DMS53 (cell line): ENCODE results near the gene NAPEPLD.
"Not testable (repeated sequence)": the region's sequence is repeated elsewhere in the genome, so short reads cannot be mapped to it uniquely, and the experiment has no call there.

Experiments used
- DNase-seq: peaks from one replicate; lab custom pipeline; 2025; lab: John Stamatoyannopoulos, UW

Gene NAPEPLD

GRCh38 chr7:103065667-103066066, 83.2 kb downstream of the NAPEPLD start:
- peak; percentile 73 for DNase-seq

GRCh38 chr7:103063895-103064294, 85.0 kb downstream of the NAPEPLD start:
- DNase-seq, result no peak

DNA sequence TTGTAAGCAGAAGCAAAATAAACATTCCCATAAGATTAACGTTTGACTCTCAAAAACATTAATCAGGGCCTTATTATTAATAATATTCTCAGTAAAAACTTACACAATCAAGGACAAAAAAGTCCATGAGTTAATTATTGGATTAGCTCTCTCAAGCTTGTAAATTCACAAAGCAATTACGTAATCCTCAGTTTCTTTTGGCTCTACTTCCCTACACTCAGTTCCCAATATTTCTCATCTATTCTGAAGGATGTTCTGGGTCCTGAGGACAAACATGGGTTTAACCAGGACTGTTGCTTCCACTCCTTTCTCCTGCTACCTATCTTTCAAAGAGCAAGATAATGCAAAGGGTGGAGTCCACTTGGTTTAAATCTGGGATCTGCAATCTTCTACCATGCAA, 89.4 kb downstream of the NAPEPLD start:
- DNase-seq, result no peak

- DNase-seq, result no peak
Observed at GRCh38 chr7:103058122-103058521, 90.8 kb downstream of the NAPEPLD start.

DNA sequence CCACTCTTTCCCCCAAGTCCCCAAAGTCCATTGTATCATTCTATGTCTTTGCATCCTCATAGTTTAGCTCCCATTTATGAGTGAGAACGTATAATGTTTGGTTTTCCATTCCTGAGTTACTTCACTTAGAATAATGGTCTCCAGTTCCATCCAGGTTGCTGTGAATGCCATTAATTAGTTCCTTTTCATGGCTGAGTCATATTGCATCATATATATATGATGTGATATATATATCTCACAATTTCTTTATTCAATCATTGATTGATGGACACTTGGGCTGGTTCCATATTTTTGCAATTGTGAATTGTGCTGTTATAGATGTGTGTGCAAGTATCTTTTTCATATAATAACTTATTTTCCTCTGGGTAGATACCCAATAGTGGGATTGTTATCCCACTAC, 92.9 kb downstream of the NAPEPLD start:
- DNase-seq, result not testable (repeated sequence)

- DNase-seq, result no peak
Observed at GRCh38 chr7:103051519-103051918, 97.4 kb downstream of the NAPEPLD start.
